Neutrophil (primary cell): Measurements from ENCODE around the gene TOX2.

Source experiments
- H3K27ac ChIP-seq: fragments of 200-600 bp; sonication (generic); 2 replicates; pipeline ENCODE4 v1.5.1; 2016; ENCODE audit warnings: mild to moderate bottlenecking, moderate library complexity
- H3K27me3 ChIP-seq: fragments of 200-600 bp; sonication (generic); 2 replicates; pipeline ENCODE4 v1.6.0; 2016; ENCODE audit warnings: mild to moderate bottlenecking
- H3K36me3 ChIP-seq: fragments of 200-600 bp; sonication (generic); 2 replicates; pipeline ENCODE4 v1.5.1; 2017
- H3K4me1 ChIP-seq, 2 experiments: fragments of 200-600 bp in 1 of 2; sonication (generic) in 1 of 2; 1 replicate in 1 of 2; 2 replicates in 1 of 2; pipeline versions ENCODE4 v1.5.1 to v1.6.1; 2013 to 2016; ENCODE audit warnings: low read depth in 1 of 2, low read length in 1 of 2, mild to moderate bottlenecking in 1 of 2, moderate library complexity in 1 of 2; ENCODE audit not compliant: control insufficient read depth in 1 of 2, insufficient read depth in 1 of 2
- H3K4me3 ChIP-seq, 2 experiments: fragments of 200-600 bp in 1 of 2; sonication (generic) in 1 of 2; 1 replicate in 1 of 2; 2 replicates in 1 of 2; pipeline ENCODE4 v1.5.1; 2013 to 2016; ENCODE audit warnings: low read depth in 1 of 2, low read length in 1 of 2, mild to moderate bottlenecking in 1 of 2, moderate library complexity in 1 of 2
- H3K9me3 ChIP-seq: fragments of 200-600 bp; sonication (generic); 2 replicates; pipeline ENCODE4 v1.5.1; 2016
- CTCF ChIP-seq: fragments of 200-600 bp; sonication (generic); IDR thresholded peaks from 2 replicates; pipeline ENCODE4 v1.5.1; 2016; ENCODE audit warnings: antibody characterized with exemption

The TOX2 gene

GRCh38 chr20:44033873-44034272, 119.2 kb downstream of the TOX2 start:
- Histone ChIP-seq H3K4me1 (no peaks in the 10 kb centered on the region), H3K9me3 (no peaks in the 10 kb centered on the region), H3K4me3 (no peak overlapping the region), H3K36me3 (no peaks in the 10 kb centered on the region), H3K27ac (no peak overlapping the region), H3K27me3 (peaks cover 85% of the 10 kb centered on the region)
- no peak for TF ChIP-seq CTCF

- Histone ChIP-seq H3K36me3 (no peaks in the 10 kb centered on the region), H3K4me1 (no peaks in the 10 kb centered on the region), H3K27me3 (peaks cover 85% of the 10 kb centered on the region), H3K27ac (no peak overlapping the region), H3K9me3 (no peaks in the 10 kb centered on the region), H3K4me3 (no peak overlapping the region)
- no peak for TF ChIP-seq CTCF
Measured at GRCh38 chr20:44034451-44034850, 119.8 kb downstream of the TOX2 start.

GRCh38 chr20:44034965-44035635, 120.4 kb downstream of the TOX2 start:
- Histone ChIP-seq H3K27ac (no peak overlapping the region), H3K27me3 (peaks cover 87% of the 10 kb centered on the region), H3K4me1 (no peaks in the 10 kb centered on the region), H3K36me3 (no peaks in the 10 kb centered on the region), H3K4me3 (no peak overlapping the region), H3K9me3 (no peaks in the 10 kb centered on the region)
- TF ChIP-seq CTCF = no peak

GRCh38 chr20:44035924-44036323, 121.3 kb downstream of the TOX2 start:
- H3K9me3 ChIP-seq = no peaks in the 10 kb centered on the region
- no peaks in the 10 kb centered on the region for H3K36me3 ChIP-seq
- no peak overlapping the region for H3K4me3 ChIP-seq
- TF ChIP-seq CTCF = no peak
- no peaks in the 10 kb centered on the region for H3K4me1 ChIP-seq
- H3K27me3 ChIP-seq = peaks cover 91% of the 10 kb centered on the region
- H3K27ac ChIP-seq = no peak overlapping the region

GRCh38 chr20:44036441-44036840, 121.8 kb downstream of the TOX2 start:
- no peak for TF ChIP-seq CTCF
- Histone ChIP-seq H3K27me3 (peaks cover 90% of the 10 kb centered on the region), H3K9me3 (no peaks in the 10 kb centered on the region), H3K36me3 (no peaks in the 10 kb centered on the region), H3K4me1 (no peaks in the 10 kb centered on the region), H3K27ac (no peak overlapping the region), H3K4me3 (no peak overlapping the region)
